ENCODE results near the gene MRTFA.

DNA sequence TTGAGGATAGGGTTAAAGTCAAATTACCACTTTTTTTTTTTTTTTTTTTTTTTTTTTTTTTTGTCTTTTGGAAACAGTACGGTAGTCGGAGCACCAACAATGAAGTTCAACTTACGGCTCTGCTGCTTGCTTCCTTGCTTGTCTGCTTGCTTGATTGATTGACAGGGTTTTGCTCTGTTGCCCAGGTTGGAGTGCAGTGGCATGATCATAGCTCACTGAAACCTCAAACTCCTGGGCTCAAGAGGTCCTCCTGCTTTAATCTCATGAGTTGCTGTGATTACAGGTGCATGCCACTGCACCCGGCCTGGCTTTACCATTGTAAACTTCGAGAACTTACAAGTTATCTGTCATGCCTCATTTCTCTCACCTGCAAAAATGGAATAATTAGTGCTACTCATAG lies 260.4 kb downstream of the MRTFA start:
- TF ChIP-seq ELK1 (CRISPR knock-in tag; IDR thresholded peaks at IDR 0.05) (no peak), CHD2 (IDR thresholded peaks at IDR 0.05; ENCODE audit: low read depth, low read length) (no peak), RFX1 (IDR thresholded peaks at IDR 0.05) (no peak), ETV6 (IDR thresholded peaks at IDR 0.05; ENCODE audit: borderline replicate concordance in 1 of 2, low read depth in 2 of 2, low read length in 1 of 2) (no peak), ETV6 (CRISPR knock-in tag; IDR thresholded peaks at IDR 0.05; ENCODE audit: borderline replicate concordance) (no peak), HNRNPLL (IDR thresholded peaks at IDR 0.05; ENCODE audit: low read depth, low read length, poor library complexity, severe bottlenecking) (no peak), ZNF24 (IDR thresholded peaks at IDR 0.05) (no peak), RB1 (IDR thresholded peaks at IDR 0.05; ENCODE audit: low read depth) (no peak), MAX (CRISPR knock-in tag; IDR thresholded peaks at IDR 0.05) (no peak), JUND (IDR thresholded peaks at IDR 0.05; ENCODE audit: borderline replicate concordance, low read depth, low read length) (no peak), JUND (tag; IDR thresholded peaks at IDR 0.05; ENCODE audit: borderline replicate concordance, low read depth, low read length) (no peak)
- TF ChIP-seq, protein P1, sequence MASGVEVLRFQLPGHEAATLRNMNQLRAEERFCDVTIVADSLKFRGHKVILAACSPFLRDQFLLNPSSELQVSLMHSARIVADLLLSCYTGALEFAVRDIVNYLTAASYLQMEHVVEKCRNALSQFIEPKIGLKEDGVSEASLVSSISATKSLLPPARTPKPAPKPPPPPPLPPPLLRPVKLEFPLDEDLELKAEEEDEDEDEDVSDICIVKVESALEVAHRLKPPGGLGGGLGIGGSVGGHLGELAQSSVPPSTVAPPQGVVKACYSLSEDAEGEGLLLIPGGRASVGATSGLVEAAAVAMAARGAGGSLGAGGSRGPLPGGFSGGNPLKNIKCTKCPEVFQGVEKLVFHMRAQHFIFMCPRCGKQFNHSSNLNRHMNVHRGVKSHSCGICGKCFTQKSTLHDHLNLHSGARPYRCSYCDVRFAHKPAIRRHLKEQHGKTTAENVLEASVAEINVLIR (CRISPR knock-in tag; IDR thresholded peaks at IDR 0.05): no peak
- TF ChIP-seq, protein P2, sequence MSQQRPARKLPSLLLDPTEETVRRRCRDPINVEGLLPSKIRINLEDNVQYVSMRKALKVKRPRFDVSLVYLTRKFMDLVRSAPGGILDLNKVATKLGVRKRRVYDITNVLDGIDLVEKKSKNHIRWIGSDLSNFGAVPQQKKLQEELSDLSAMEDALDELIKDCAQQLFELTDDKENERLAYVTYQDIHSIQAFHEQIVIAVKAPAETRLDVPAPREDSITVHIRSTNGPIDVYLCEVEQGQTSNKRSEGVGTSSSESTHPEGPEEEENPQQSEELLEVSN (IDR thresholded peaks at IDR 0.05; ENCODE audit: borderline replicate concordance in 1 of 2, extremely low read depth in 1 of 2, insufficient read depth in 1 of 2, insufficient read length in 1 of 2, low read depth in 1 of 2, low read length in 1 of 2, poor library complexity in 1 of 2, severe bottlenecking in 1 of 2): no peak
- TF ChIP-seq, protein P3, sequence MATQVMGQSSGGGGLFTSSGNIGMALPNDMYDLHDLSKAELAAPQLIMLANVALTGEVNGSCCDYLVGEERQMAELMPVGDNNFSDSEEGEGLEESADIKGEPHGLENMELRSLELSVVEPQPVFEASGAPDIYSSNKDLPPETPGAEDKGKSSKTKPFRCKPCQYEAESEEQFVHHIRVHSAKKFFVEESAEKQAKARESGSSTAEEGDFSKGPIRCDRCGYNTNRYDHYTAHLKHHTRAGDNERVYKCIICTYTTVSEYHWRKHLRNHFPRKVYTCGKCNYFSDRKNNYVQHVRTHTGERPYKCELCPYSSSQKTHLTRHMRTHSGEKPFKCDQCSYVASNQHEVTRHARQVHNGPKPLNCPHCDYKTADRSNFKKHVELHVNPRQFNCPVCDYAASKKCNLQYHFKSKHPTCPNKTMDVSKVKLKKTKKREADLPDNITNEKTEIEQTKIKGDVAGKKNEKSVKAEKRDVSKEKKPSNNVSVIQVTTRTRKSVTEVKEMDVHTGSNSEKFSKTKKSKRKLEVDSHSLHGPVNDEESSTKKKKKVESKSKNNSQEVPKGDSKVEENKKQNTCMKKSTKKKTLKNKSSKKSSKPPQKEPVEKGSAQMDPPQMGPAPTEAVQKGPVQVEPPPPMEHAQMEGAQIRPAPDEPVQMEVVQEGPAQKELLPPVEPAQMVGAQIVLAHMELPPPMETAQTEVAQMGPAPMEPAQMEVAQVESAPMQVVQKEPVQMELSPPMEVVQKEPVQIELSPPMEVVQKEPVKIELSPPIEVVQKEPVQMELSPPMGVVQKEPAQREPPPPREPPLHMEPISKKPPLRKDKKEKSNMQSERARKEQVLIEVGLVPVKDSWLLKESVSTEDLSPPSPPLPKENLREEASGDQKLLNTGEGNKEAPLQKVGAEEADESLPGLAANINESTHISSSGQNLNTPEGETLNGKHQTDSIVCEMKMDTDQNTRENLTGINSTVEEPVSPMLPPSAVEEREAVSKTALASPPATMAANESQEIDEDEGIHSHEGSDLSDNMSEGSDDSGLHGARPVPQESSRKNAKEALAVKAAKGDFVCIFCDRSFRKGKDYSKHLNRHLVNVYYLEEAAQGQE (IDR thresholded peaks at IDR 0.05; ENCODE audit: borderline replicate concordance): no peak
- TF ChIP-seq, protein P3 (CRISPR knock-in tag; IDR thresholded peaks at IDR 0.05; ENCODE audit: low read depth): no peak
- TF ChIP-seq, protein P4, sequence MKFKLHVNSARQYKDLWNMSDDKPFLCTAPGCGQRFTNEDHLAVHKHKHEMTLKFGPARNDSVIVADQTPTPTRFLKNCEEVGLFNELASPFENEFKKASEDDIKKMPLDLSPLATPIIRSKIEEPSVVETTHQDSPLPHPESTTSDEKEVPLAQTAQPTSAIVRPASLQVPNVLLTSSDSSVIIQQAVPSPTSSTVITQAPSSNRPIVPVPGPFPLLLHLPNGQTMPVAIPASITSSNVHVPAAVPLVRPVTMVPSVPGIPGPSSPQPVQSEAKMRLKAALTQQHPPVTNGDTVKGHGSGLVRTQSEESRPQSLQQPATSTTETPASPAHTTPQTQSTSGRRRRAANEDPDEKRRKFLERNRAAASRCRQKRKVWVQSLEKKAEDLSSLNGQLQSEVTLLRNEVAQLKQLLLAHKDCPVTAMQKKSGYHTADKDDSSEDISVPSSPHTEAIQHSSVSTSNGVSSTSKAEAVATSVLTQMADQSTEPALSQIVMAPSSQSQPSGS (CRISPR knock-in tag; IDR thresholded peaks at IDR 0.05): no peak
